MG63 (cell line): ENCODE data around the gene UBAP1L. TPM values are rescaled to one million over a fixed set of nuclear protein-coding genes. Genes with fewer than 3 reads are reported as not detected.

ENCODE experiments used
- DNase-seq: peaks from one replicate; pipeline ENCODE4 v3.0.0-alpha.2; 2020
- H3K27me3 ChIP-seq: fragments of 250-450 bp; sonication (Bioruptor Pico); 2 replicates; pipeline ENCODE4 v1.5.1; 2020; ENCODE audit warnings: mild to moderate bottlenecking, moderate library complexity
- H3K36me3 ChIP-seq: fragments of 250-450 bp; sonication (Bioruptor Pico); 2 replicates; pipeline ENCODE4 v1.5.1; 2020; ENCODE audit warnings: mild to moderate bottlenecking, moderate library complexity
- H3K4me3 ChIP-seq: fragments of 250-450 bp; sonication (Bioruptor Pico); 2 replicates; pipeline ENCODE4 v1.5.1; 2020; ENCODE audit warnings: mild to moderate bottlenecking, moderate library complexity
- H3K9me3 ChIP-seq: fragments of 250-450 bp; sonication (Bioruptor Pico); 2 replicates; pipeline ENCODE4 v1.5.1; 2020; ENCODE audit warnings: mild to moderate bottlenecking, moderate library complexity
- total RNA-seq: library from RNA; depleted of rRNA; stranded (reverse); fragments of >200 nt; shearing (Covaris generic); gene quantifications from 2 replicates; pipeline ENCODE4 v1.2.3, GENCODE V29; 2014; ENCODE audit warnings: low replicate concordance

The UBAP1L gene
- total RNA-seq, 1 experiment from 2014 or later = 0.43 TPM

GRCh38 chr15:65091946-65092770, 22.8 kb downstream of the UBAP1L start:
- no peaks in the 10 kb centered on the region for H3K9me3 ChIP-seq
- H3K27me3 ChIP-seq = no peaks in the 10 kb centered on the region
- H3K36me3 ChIP-seq = peaks cover 3% of the 10 kb centered on the region; the same call in 1 of the 2 replicates
- H3K4me3 ChIP-seq = no peak overlapping the region
- no peak for DNase-seq

GRCh38 chr15:65089206-65089824, 25.7 kb downstream of the UBAP1L start:
- DNase-seq = no peak
- Histone ChIP-seq H3K27me3 (no peaks in the 10 kb centered on the region), H3K4me3 (no peak overlapping the region), H3K36me3 (peaks cover 3% of the 10 kb centered on the region; the same call in 1 of the 2 replicates), H3K9me3 (no peaks in the 10 kb centered on the region)

GRCh38 chr15:65088643-65089021, 26.4 kb downstream of the UBAP1L start:
- H3K27me3 ChIP-seq = no peaks in the 10 kb centered on the region
- H3K36me3 ChIP-seq = peaks cover 3% of the 10 kb centered on the region; the same call in 1 of the 2 replicates
- no peak overlapping the region for H3K4me3 ChIP-seq
- H3K9me3 ChIP-seq = no peaks in the 10 kb centered on the region
- DNase-seq = no peak

- Histone ChIP-seq H3K36me3 (peaks cover 3% of the 10 kb centered on the region; the same call in 1 of the 2 replicates), H3K27me3 (no peaks in the 10 kb centered on the region), H3K4me3 (no peak overlapping the region), H3K9me3 (no peaks in the 10 kb centered on the region)
- DNase-seq = peak; percentile 39
Observed at GRCh38 chr15:65087873-65088642, 26.9 kb downstream of the UBAP1L start.

GRCh38 chr15:65087411-65087810, 27.6 kb downstream of the UBAP1L start:
- Histone ChIP-seq H3K4me3 (no peak overlapping the region), H3K36me3 (no peaks in the 10 kb centered on the region), H3K27me3 (no peaks in the 10 kb centered on the region), H3K9me3 (no peaks in the 10 kb centered on the region)
- DNase-seq = peak; percentile 28

GRCh38 chr15:65086680-65087111, 28.3 kb downstream of the UBAP1L start:
- no peaks in the 10 kb centered on the region for H3K27me3 ChIP-seq
- no peak for DNase-seq
- no peaks in the 10 kb centered on the region for H3K36me3 ChIP-seq
- no peaks in the 10 kb centered on the region for H3K9me3 ChIP-seq
- no peak overlapping the region for H3K4me3 ChIP-seq

GRCh38 chr15:65085990-65086679, 28.9 kb downstream of the UBAP1L start:
- DNase-seq = peak; percentile 35
- Histone ChIP-seq H3K36me3 (no peaks in the 10 kb centered on the region), H3K9me3 (no peaks in the 10 kb centered on the region), H3K4me3 (no peak overlapping the region), H3K27me3 (no peaks in the 10 kb centered on the region)

GRCh38 chr15:65085207-65085753, 29.7 kb downstream of the UBAP1L start:
- Histone ChIP-seq H3K9me3 (no peaks in the 10 kb centered on the region), H3K36me3 (no peaks in the 10 kb centered on the region), H3K27me3 (no peaks in the 10 kb centered on the region), H3K4me3 (no peak overlapping the region)
- no peak for DNase-seq

GRCh38 chr15:65084500-65085206, 30.3 kb downstream of the UBAP1L start:
- Histone ChIP-seq H3K36me3 (no peaks in the 10 kb centered on the region), H3K27me3 (no peaks in the 10 kb centered on the region), H3K9me3 (no peaks in the 10 kb centered on the region), H3K4me3 (no peak overlapping the region)
- DNase-seq = no peak

GRCh38 chr15:65083262-65083701, 31.7 kb downstream of the UBAP1L start:
- Histone ChIP-seq H3K36me3 (no peaks in the 10 kb centered on the region), H3K27me3 (no peaks in the 10 kb centered on the region), H3K9me3 (no peaks in the 10 kb centered on the region), H3K4me3 (no peak overlapping the region)
- DNase-seq = no peak

- Histone ChIP-seq H3K27me3 (no peaks in the 10 kb centered on the region), H3K4me3 (no peak overlapping the region), H3K36me3 (no peaks in the 10 kb centered on the region), H3K9me3 (no peaks in the 10 kb centered on the region)
- DNase-seq = peak; percentile 45
Observed at GRCh38 chr15:65082303-65082953, 32.6 kb downstream of the UBAP1L start.

- DNase-seq = no peak
- no peaks in the 10 kb centered on the region for H3K9me3 ChIP-seq
- H3K4me3 ChIP-seq = no peak overlapping the region
- H3K36me3 ChIP-seq = no peaks in the 10 kb centered on the region
- no peaks in the 10 kb centered on the region for H3K27me3 ChIP-seq
Observed at GRCh38 chr15:65081758-65082157, 33.2 kb downstream of the UBAP1L start.

- Histone ChIP-seq H3K36me3 (no peaks in the 10 kb centered on the region), H3K27me3 (no peaks in the 10 kb centered on the region)
Observed at GRCh38 chr15:65081270-65081669, 33.7 kb downstream of the UBAP1L start.

GRCh38 chr15:65079580-65079979, 35.4 kb downstream of the UBAP1L start:
- H3K9me3 ChIP-seq = no peaks in the 10 kb centered on the region
- DNase-seq = no peak

More at GRCh38 chr15:65081270-65081669, 33.7 kb downstream of the UBAP1L start:
- no peak for DNase-seq
- Histone ChIP-seq H3K4me3 (no peak overlapping the region), H3K9me3 (no peaks in the 10 kb centered on the region)

GRCh38 chr15:65077981-65078352, 37.0 kb downstream of the UBAP1L start:
- no peaks in the 10 kb centered on the region for H3K27me3 ChIP-seq
- no peak overlapping the region for H3K4me3 ChIP-seq
- no peak for DNase-seq
- no peaks in the 10 kb centered on the region for H3K36me3 ChIP-seq
- H3K9me3 ChIP-seq = no peaks in the 10 kb centered on the region

More at GRCh38 chr15:65079580-65079979, 35.4 kb downstream of the UBAP1L start:
- Histone ChIP-seq H3K4me3 (no peak overlapping the region), H3K36me3 (no peaks in the 10 kb centered on the region), H3K27me3 (no peaks in the 10 kb centered on the region)
